Cerebellar nuclear complex (tissue), 1 donor: ENCODE results near the gene KCTD19.

Experiments used
- DNase-seq, 2 experiments: peaks; one replicate each; lab custom pipeline; 2025; lab: John Stamatoyannopoulos, UW

The KCTD19 gene

GRCh38 chr16:67283039-67283825, 43.3 kb downstream of the KCTD19 start:
- no peak for DNase-seq

GRCh38 chr16:67282447-67282805, 44.1 kb downstream of the KCTD19 start:
- DNase-seq = no peak

GRCh38 chr16:67281536-67282446, 44.8 kb downstream of the KCTD19 start:
- DNase-seq = no peak

- DNase-seq = no peak
Observed at GRCh38 chr16:67280090-67281015, 46.2 kb downstream of the KCTD19 start.

GRCh38 chr16:67279296-67280089, 47.0 kb downstream of the KCTD19 start, which contains the start of gene PLEKHG4:
TSS of gene PLEKHG4 (plus strand) at chr16:67279532. CDS start at chr16:67280045, 513 bp downstream.
- no peak for DNase-seq

GRCh38 chr16:67278773-67279295, 47.7 kb downstream of the KCTD19 start:
- DNase-seq = no peak

- no peak for DNase-seq
Observed at GRCh38 chr16:67277999-67278772, 48.4 kb downstream of the KCTD19 start.

GRCh38 chr16:67277294-67277998, 49.1 kb downstream of the KCTD19 start:
- no peak for DNase-seq

GRCh38 chr16:67275321-67275720, 51.2 kb downstream of the KCTD19 start:
- DNase-seq = no peak

- DNase-seq = no peak
Observed at GRCh38 chr16:67271446-67271845, 55.1 kb downstream of the KCTD19 start.

- DNase-seq = no peak
Observed at GRCh38 chr16:67270931-67271338, 55.6 kb downstream of the KCTD19 start.

DNA sequence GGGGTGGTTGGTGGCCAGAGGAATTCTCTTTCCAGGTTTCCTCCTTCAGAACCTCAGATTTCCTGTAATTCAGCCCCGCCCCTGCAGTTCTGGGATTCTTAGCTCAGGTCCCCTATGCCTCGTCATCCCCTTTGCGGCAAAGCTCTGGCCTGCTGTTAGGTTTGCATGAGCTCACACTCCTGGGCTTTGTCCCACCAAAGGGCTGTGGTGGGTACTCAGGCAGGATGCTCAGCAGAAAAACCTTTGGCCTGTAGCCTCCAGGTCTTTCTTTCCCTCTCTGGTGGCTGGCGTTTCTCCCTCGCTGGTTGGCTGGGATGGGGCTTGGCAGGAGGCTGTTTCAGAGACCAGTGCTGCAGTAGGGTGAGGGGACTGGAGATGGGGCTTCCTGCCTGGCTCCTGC, 56.8 kb downstream of the KCTD19 start:
- no peak for DNase-seq

- no peak for DNase-seq
Observed at GRCh38 chr16:67268136-67268579, 58.4 kb downstream of the KCTD19 start.

- no peak for DNase-seq
Observed at GRCh38 chr16:67265834-67266233, 60.7 kb downstream of the KCTD19 start.

- DNase-seq = no peak
Observed at GRCh38 chr16:67264866-67265265, 61.7 kb downstream of the KCTD19 start.

GRCh38 chr16:67264277-67264676, 62.3 kb downstream of the KCTD19 start:
- DNase-seq = no peak

DNA sequence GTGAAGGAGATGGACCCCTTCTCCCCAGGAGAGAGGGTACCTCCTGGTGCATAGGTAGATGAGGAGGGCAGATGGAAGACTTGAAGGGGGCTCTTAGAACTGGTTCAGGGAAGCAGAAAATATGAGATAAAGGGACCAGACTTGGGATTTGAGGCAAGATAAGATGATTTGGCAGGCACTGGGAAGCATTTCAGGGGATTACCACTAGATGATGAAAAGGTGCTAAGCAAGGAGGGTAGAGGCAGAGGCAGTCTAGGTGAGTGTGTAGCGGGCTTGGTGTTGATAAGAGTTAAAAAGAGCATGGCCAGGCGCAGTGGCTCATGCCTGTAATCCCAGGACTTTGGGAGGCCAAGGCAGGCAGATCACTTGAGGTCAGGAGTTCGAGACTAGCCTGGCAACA, 63.3 kb downstream of the KCTD19 start:
- no peak for DNase-seq

DNA sequence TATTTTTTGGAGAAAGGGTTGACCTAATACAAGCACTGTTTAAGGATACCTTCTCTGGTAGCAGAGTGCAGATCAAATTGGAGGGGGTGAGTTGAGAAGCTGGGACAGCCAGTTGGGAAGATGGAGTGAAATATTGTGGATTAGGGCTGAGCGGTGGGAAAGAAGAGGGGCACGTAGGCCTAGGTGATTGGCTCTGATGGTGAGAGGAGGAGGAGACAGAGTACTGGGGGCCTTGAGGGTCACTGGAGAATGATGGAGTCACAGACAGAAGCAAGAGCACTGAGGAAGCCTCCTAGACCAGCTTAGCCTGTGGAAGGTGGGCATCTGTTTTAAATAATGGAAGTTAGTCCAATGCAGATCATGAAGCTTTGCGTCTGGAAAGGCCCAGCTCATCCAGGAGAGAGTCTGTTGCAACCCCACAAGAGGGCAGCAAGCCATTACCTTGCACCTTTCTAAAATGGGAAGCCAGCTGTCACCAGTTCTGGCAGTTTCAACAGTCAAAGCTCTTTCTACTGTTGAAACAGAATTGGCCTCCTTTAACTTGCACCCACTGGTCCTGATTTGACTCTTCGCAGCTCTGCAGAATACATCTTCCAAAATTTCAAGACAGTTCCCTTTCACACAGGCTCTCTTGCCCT, 66.0 kb downstream of the KCTD19 start:
- no peak for DNase-seq

- DNase-seq = no peak
Observed at GRCh38 chr16:67259705-67260104, 66.8 kb downstream of the KCTD19 start.
